Esophagus muscularis mucosa (tissue), 4 donors: ENCODE results near the gene TLX2.

Experiments
- EP300 ChIP-seq: sonication (generic); formaldehyde crosslinking; IDR thresholded peaks from one replicate; pipeline ENCODE4 v1.6.1; 2017; ENCODE audit warnings: antibody characterized with exemption
- POLR2A ChIP-seq: fragments of 450-650 bp; IDR thresholded peaks from one replicate; pipeline ENCODE4 v1.6.1; 2017; ENCODE audit warnings: antibody characterized with exemption, moderate library complexity, mild to moderate bottlenecking, low read depth
- TF ChIP-seq, protein P1 (sequence below), 3 experiments: fragments of 200-600 bp in 2 of 3; fragments of 450-650 bp in 1 of 3; sonication (generic) in 2 of 3; IDR thresholded peaks; one replicate each; pipeline ENCODE4 v1.5.1; 2017 to 2019; ENCODE audit warnings: antibody characterized with exemption in 3 of 3, mild to moderate bottlenecking in 2 of 3, moderate library complexity in 1 of 3

- TF ChIP-seq, protein P1, sequence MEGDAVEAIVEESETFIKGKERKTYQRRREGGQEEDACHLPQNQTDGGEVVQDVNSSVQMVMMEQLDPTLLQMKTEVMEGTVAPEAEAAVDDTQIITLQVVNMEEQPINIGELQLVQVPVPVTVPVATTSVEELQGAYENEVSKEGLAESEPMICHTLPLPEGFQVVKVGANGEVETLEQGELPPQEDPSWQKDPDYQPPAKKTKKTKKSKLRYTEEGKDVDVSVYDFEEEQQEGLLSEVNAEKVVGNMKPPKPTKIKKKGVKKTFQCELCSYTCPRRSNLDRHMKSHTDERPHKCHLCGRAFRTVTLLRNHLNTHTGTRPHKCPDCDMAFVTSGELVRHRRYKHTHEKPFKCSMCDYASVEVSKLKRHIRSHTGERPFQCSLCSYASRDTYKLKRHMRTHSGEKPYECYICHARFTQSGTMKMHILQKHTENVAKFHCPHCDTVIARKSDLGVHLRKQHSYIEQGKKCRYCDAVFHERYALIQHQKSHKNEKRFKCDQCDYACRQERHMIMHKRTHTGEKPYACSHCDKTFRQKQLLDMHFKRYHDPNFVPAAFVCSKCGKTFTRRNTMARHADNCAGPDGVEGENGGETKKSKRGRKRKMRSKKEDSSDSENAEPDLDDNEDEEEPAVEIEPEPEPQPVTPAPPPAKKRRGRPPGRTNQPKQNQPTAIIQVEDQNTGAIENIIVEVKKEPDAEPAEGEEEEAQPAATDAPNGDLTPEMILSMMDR (IDR thresholded peaks at IDR 0.05), result no peak
- TF ChIP-seq POLR2A, result no peak
- TF ChIP-seq EP300, result no peak
Measured at GRCh38 chr2:74527741-74528140, 13.5 kb downstream of the TLX2 start.
